ENCODE data around the gene CHD5.

DNA sequence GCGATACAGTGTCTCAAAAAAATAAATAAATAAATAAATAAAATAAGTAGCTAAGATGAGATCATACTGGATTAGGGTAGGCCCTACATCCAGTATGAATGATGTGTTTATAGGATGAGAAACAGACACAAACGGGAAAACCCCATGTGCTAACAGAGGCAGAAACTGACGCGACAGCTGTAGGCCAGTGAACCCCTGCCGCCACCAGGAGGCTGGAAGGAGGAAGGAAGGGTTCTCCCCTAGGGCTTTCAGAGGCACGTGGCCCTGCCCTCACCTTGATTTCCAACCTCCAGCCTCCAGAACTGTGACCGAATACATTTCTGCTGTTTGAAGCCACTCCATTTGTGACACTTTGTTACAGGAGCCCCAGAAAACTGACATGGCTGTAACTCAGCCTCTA, 38.5 kb downstream of the CHD5 start:
- no peak for TF ChIP-seq POLR2A (IDR thresholded peaks at IDR 0.05)
- TF ChIP-seq, protein P1, sequence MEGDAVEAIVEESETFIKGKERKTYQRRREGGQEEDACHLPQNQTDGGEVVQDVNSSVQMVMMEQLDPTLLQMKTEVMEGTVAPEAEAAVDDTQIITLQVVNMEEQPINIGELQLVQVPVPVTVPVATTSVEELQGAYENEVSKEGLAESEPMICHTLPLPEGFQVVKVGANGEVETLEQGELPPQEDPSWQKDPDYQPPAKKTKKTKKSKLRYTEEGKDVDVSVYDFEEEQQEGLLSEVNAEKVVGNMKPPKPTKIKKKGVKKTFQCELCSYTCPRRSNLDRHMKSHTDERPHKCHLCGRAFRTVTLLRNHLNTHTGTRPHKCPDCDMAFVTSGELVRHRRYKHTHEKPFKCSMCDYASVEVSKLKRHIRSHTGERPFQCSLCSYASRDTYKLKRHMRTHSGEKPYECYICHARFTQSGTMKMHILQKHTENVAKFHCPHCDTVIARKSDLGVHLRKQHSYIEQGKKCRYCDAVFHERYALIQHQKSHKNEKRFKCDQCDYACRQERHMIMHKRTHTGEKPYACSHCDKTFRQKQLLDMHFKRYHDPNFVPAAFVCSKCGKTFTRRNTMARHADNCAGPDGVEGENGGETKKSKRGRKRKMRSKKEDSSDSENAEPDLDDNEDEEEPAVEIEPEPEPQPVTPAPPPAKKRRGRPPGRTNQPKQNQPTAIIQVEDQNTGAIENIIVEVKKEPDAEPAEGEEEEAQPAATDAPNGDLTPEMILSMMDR (IDR thresholded peaks at IDR 0.05) = no peak

Measured in adrenal gland (tissue), 5 donors.